Measurements from ENCODE around the gene KY.

KY gene

DNA sequence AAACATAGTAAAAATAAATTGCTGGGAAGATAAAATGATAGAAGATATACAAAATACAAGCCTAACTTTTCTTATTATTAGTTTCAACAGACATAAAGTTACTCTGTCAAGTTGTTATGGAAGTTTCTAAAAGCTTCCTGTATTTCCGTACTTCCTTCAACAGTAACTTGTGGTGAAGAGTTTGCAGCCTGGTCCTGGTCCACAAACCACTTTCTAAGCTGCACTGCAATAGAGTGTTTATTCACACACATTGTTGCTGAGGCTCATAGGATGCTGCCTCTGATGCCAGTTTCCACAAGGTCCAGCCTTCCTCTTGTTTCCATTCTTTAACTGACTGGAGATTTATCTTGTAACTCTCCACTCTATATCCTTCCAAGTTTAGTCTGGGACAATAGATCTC is 39.4 kb upstream of the KY start:
- no peaks in the 10 kb centered on the region for H3K36me3 ChIP-seq (ENCODE audit: control insufficient read depth in 2 of 2, insufficient read depth in 2 of 2, low read length in 2 of 2)
- no peaks in the 10 kb centered on the region for H3K27me3 ChIP-seq (ENCODE audit: control insufficient read depth in 2 of 2, insufficient read depth in 2 of 2, low read length in 2 of 2)
- no peaks in the 10 kb centered on the region for H3K9me3 ChIP-seq (ENCODE audit: control insufficient read depth in 2 of 2, low read length in 2 of 2)
- H3K9ac ChIP-seq (ENCODE audit: low read depth in 1 of 2, low read length in 2 of 2): no peak overlapping the region
- H3K4me3 ChIP-seq (ENCODE audit: low read length in 2 of 2): no peak overlapping the region
- no peak overlapping the region for H3K27ac ChIP-seq (ENCODE audit: low read depth in 2 of 2, low read length in 2 of 2)
- H3K4me1 ChIP-seq (ENCODE audit: control insufficient read depth in 2 of 2, insufficient read depth in 2 of 2, low read length in 2 of 2): no peaks in the 10 kb centered on the region

DNA sequence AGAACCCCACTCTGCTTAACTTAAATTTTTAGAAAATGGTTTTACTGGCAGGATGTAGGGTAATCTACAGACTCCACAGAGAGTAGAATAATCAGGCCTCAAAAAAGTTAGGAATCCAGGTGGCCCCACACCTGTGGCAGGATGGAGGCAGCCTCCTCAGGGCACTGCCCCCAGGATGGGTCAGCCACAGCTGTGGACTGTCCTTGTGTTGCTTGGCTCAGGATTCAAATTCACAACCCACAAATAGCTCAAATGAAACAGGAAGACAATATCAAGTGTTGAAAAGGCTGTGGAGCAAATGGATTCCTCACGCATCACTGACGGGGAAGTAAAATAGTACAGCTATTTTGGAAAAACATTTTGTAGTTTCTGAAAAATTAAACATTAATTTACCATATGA is 36.8 kb upstream of the KY start:
- Histone ChIP-seq H3K4me1 (ENCODE audit: control insufficient read depth in 2 of 2, insufficient read depth in 2 of 2, low read length in 2 of 2) (no peaks in the 10 kb centered on the region), H3K9me3 (ENCODE audit: control insufficient read depth in 2 of 2, low read length in 2 of 2) (no peaks in the 10 kb centered on the region), H3K27ac (ENCODE audit: low read depth in 2 of 2, low read length in 2 of 2) (no peak overlapping the region)

DNA sequence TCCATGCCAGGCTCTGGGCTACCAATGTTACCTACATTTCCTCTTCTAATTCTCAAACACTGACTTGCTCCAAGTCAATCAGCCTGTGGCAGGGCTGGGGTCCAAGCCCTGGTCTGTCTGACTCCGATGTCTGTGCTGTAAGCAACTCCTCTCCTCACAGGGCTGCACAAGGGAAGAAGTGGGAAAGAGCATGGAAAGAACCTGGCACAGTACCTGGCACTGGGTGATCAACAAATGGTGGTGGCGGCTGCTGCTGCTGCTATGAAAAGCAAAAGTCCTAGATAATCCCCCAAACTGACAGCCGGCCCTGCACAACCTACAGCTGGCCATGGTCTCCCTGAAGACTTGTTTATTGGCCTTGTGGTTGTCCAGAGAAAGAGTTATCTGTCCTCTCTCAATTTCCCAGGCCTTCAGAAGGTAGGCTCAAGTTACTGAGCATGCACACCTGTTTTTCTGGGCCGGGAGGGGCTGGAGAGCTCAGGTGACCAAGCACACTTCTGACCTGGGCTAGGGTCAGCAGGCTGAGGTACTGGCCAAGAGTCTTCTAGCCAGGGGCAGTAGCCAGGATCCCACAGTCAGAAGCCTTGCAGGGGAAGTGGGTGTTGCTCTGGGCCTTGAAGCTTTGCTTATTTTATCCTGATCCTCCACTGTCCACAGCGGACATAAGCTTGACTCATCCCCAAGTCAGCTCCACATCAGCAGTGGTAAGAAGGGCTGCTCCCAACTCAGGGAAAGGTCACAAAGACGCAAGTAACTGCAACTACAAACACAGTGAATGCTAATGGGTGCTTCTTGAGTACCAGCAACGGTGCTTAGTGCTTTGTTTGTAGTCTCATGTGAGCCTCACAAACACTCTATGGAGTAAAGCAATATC is 35.3 kb upstream of the KY start:
- Histone ChIP-seq H3K9me3 (ENCODE audit: control insufficient read depth in 2 of 2, low read length in 2 of 2) (no peaks in the 10 kb centered on the region), H3K27me3 (ENCODE audit: control insufficient read depth in 2 of 2, insufficient read depth in 2 of 2, low read length in 2 of 2) (no peaks in the 10 kb centered on the region), H3K9ac (ENCODE audit: low read depth in 1 of 2, low read length in 2 of 2) (no peak overlapping the region), H3K4me1 (ENCODE audit: control insufficient read depth in 2 of 2, insufficient read depth in 2 of 2, low read length in 2 of 2) (no peaks in the 10 kb centered on the region), H3K36me3 (ENCODE audit: control insufficient read depth in 2 of 2, insufficient read depth in 2 of 2, low read length in 2 of 2) (no peaks in the 10 kb centered on the region), H3K27ac (ENCODE audit: low read depth in 2 of 2, low read length in 2 of 2) (no peak overlapping the region), H3K4me3 (ENCODE audit: low read length in 2 of 2) (no peak overlapping the region)

More for the DNA sequence above, 36.8 kb upstream of the KY start:
- Histone ChIP-seq H3K9ac (ENCODE audit: low read depth in 1 of 2, low read length in 2 of 2) (no peak overlapping the region), H3K4me3 (ENCODE audit: low read length in 2 of 2) (no peak overlapping the region), H3K36me3 (ENCODE audit: control insufficient read depth in 2 of 2, insufficient read depth in 2 of 2, low read length in 2 of 2) (no peaks in the 10 kb centered on the region), H3K27me3 (ENCODE audit: control insufficient read depth in 2 of 2, insufficient read depth in 2 of 2, low read length in 2 of 2) (no peaks in the 10 kb centered on the region)

- Histone ChIP-seq H3K36me3 (ENCODE audit: control insufficient read depth in 2 of 2, insufficient read depth in 2 of 2, low read length in 2 of 2) (no peaks in the 10 kb centered on the region), H3K4me3 (ENCODE audit: low read length in 2 of 2) (no peak overlapping the region), H3K9ac (ENCODE audit: low read depth in 1 of 2, low read length in 2 of 2) (no peak overlapping the region), H3K27ac (ENCODE audit: low read depth in 2 of 2, low read length in 2 of 2) (no peak overlapping the region), H3K9me3 (ENCODE audit: control insufficient read depth in 2 of 2, low read length in 2 of 2) (no peaks in the 10 kb centered on the region), H3K27me3 (ENCODE audit: control insufficient read depth in 2 of 2, insufficient read depth in 2 of 2, low read length in 2 of 2) (no peaks in the 10 kb centered on the region), H3K4me1 (ENCODE audit: control insufficient read depth in 2 of 2, insufficient read depth in 2 of 2, low read length in 2 of 2) (no peaks in the 10 kb centered on the region)
These were observed 31.5 kb upstream of the KY start for GRCh38 chr3:134682196-134682880.

DNA sequence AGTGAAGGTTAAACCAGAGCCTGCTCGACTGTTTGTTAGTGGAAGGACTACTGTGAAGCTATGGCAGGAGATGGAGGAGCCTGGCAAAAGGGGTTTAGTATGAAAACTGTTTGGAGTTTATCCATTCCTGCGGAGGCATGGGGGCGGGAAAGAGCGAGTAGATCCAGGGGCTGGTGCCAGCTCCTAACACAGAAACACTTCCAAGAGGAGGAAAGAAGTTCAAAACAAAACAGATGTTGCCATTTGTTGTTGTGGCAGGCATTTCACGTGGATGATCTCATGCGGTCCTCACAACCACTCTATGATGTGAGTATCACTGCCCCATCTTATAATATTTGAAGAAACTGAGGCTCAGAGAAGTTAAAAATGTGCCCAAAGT is 30.7 kb upstream of the KY start:
- no peak overlapping the region for H3K4me3 ChIP-seq (ENCODE audit: low read length in 2 of 2)
- H3K36me3 ChIP-seq (ENCODE audit: control insufficient read depth in 2 of 2, insufficient read depth in 2 of 2, low read length in 2 of 2): no peaks in the 10 kb centered on the region
- no peaks in the 10 kb centered on the region for H3K27me3 ChIP-seq (ENCODE audit: control insufficient read depth in 2 of 2, insufficient read depth in 2 of 2, low read length in 2 of 2)
- no peak overlapping the region for H3K27ac ChIP-seq (ENCODE audit: low read depth in 2 of 2, low read length in 2 of 2)
- H3K9me3 ChIP-seq (ENCODE audit: control insufficient read depth in 2 of 2, low read length in 2 of 2): no peaks in the 10 kb centered on the region
- no peak overlapping the region for H3K9ac ChIP-seq (ENCODE audit: low read depth in 1 of 2, low read length in 2 of 2)
- no peaks in the 10 kb centered on the region for H3K4me1 ChIP-seq (ENCODE audit: control insufficient read depth in 2 of 2, insufficient read depth in 2 of 2, low read length in 2 of 2)

DNA sequence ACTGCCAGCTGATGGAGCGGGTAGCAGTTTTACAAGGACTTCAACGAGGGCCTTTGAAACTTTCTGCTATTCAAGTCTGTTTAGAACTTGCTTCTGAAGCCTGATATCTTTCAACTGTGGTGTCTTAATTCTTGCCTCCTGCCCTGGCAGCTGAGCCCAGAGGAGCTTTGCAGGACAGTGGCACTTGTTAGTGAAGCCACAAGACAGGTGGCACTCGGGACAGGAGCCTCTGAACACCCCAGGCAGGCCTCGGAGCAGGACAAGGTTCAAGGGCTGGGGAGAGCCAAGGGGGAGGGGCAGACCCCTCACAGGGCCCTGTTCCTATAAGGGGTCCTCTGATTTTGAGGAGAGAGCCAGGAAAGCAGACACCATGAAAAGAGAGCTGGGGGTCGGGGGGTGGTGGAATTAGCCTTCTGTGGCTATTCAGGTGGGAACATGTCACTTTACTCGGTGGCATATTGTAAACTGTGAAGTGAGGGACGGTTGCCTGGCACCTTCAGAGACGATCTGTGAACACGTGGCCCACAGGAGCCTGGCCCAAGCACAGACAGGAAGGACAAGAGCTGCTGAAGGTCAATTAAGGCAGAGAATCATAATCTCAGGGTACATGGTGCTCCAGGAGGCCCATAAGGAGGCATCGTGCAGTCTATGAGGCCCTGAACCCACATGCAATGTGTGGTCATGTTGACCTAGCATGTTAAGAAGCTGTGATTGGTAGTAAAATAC is 30.1 kb upstream of the KY start:
- H3K4me1 ChIP-seq (ENCODE audit: control insufficient read depth in 2 of 2, insufficient read depth in 2 of 2, low read length in 2 of 2): no peaks in the 10 kb centered on the region
- no peak overlapping the region for H3K9ac ChIP-seq (ENCODE audit: low read depth in 1 of 2, low read length in 2 of 2)
- no peaks in the 10 kb centered on the region for H3K9me3 ChIP-seq (ENCODE audit: control insufficient read depth in 2 of 2, low read length in 2 of 2)
- H3K27ac ChIP-seq (ENCODE audit: low read depth in 2 of 2, low read length in 2 of 2): no peak overlapping the region
- H3K4me3 ChIP-seq (ENCODE audit: low read length in 2 of 2): no peak overlapping the region
- no peaks in the 10 kb centered on the region for H3K36me3 ChIP-seq (ENCODE audit: control insufficient read depth in 2 of 2, insufficient read depth in 2 of 2, low read length in 2 of 2)
- H3K27me3 ChIP-seq (ENCODE audit: control insufficient read depth in 2 of 2, insufficient read depth in 2 of 2, low read length in 2 of 2): no peaks in the 10 kb centered on the region

GRCh38 chr3:134677987-134678308 is 27.1 kb upstream of the KY start:
- H3K4me3 ChIP-seq (ENCODE audit: low read length in 2 of 2): no peak overlapping the region
- no peaks in the 10 kb centered on the region for H3K36me3 ChIP-seq (ENCODE audit: control insufficient read depth in 2 of 2, insufficient read depth in 2 of 2, low read length in 2 of 2)
- H3K27me3 ChIP-seq (ENCODE audit: control insufficient read depth in 2 of 2, insufficient read depth in 2 of 2, low read length in 2 of 2): no peaks in the 10 kb centered on the region
- no peak overlapping the region for H3K9ac ChIP-seq (ENCODE audit: low read depth in 1 of 2, low read length in 2 of 2)
- no peaks in the 10 kb centered on the region for H3K4me1 ChIP-seq (ENCODE audit: control insufficient read depth in 2 of 2, insufficient read depth in 2 of 2, low read length in 2 of 2)
- no peaks in the 10 kb centered on the region for H3K9me3 ChIP-seq (ENCODE audit: control insufficient read depth in 2 of 2, low read length in 2 of 2)
- no peak overlapping the region for H3K27ac ChIP-seq (ENCODE audit: low read depth in 2 of 2, low read length in 2 of 2)

GRCh38 chr3:134677196-134677986 is 26.6 kb upstream of the KY start:
- H3K36me3 ChIP-seq (ENCODE audit: control insufficient read depth in 2 of 2, insufficient read depth in 2 of 2, low read length in 2 of 2): no peaks in the 10 kb centered on the region
- H3K9me3 ChIP-seq (ENCODE audit: control insufficient read depth in 2 of 2, low read length in 2 of 2): no peaks in the 10 kb centered on the region
- H3K27ac ChIP-seq (ENCODE audit: low read depth in 2 of 2, low read length in 2 of 2): no peak overlapping the region
- H3K4me3 ChIP-seq (ENCODE audit: low read length in 2 of 2): no peak overlapping the region
- no peak overlapping the region for H3K9ac ChIP-seq (ENCODE audit: low read depth in 1 of 2, low read length in 2 of 2)
- no peaks in the 10 kb centered on the region for H3K27me3 ChIP-seq (ENCODE audit: control insufficient read depth in 2 of 2, insufficient read depth in 2 of 2, low read length in 2 of 2)
- H3K4me1 ChIP-seq (ENCODE audit: control insufficient read depth in 2 of 2, insufficient read depth in 2 of 2, low read length in 2 of 2): no peaks in the 10 kb centered on the region

- H3K27ac ChIP-seq (ENCODE audit: low read depth in 2 of 2, low read length in 2 of 2): no peak overlapping the region
- no peaks in the 10 kb centered on the region for H3K9me3 ChIP-seq (ENCODE audit: control insufficient read depth in 2 of 2, low read length in 2 of 2)
- no peak overlapping the region for H3K4me3 ChIP-seq (ENCODE audit: low read length in 2 of 2)
- no peak overlapping the region for H3K9ac ChIP-seq (ENCODE audit: low read depth in 1 of 2, low read length in 2 of 2)
- H3K27me3 ChIP-seq (ENCODE audit: control insufficient read depth in 2 of 2, insufficient read depth in 2 of 2, low read length in 2 of 2): no peaks in the 10 kb centered on the region
- no peaks in the 10 kb centered on the region for H3K36me3 ChIP-seq (ENCODE audit: control insufficient read depth in 2 of 2, insufficient read depth in 2 of 2, low read length in 2 of 2)
- no peaks in the 10 kb centered on the region for H3K4me1 ChIP-seq (ENCODE audit: control insufficient read depth in 2 of 2, insufficient read depth in 2 of 2, low read length in 2 of 2)
These were observed 25.0 kb upstream of the KY start for GRCh38 chr3:134675726-134676256.
